Colonic mucosa (tissue), 4 donors: Measurements from ENCODE around the gene OASL. TPM values are rescaled to one million over a fixed set of nuclear protein-coding genes. Genes with fewer than 3 reads are reported as not detected.

Experiments used
- DNase-seq: peaks from one replicate; pipeline ENCODE4 v3.0.0-alpha.2; 2020
- H3K27ac ChIP-seq: fragments of 200-600 bp; one replicate; pipeline ENCODE4 v1.8.0; 2021
- H3K27me3 ChIP-seq: fragments of 200-600 bp; one replicate; pipeline ENCODE4 v1.8.0; 2021
- H3K36me3 ChIP-seq: fragments of 200-600 bp; one replicate; pipeline ENCODE4 v1.8.0; 2021
- H3K4me1 ChIP-seq: fragments of 200-600 bp; one replicate; pipeline ENCODE4 v1.8.0; 2021; ENCODE audit warnings: mild to moderate bottlenecking
- H3K4me3 ChIP-seq: fragments of 200-600 bp; one replicate; pipeline ENCODE4 v1.8.0; 2021
- H3K9ac ChIP-seq, 2 donors: one replicate each; pipeline ENCODE4 v1.7.0; 2013; ENCODE audit warnings: control low read depth in 2 of 2, low read depth in 2 of 2, low read length in 2 of 2
- H3K9me3 ChIP-seq: fragments of 200-600 bp; one replicate; pipeline ENCODE4 v1.8.0; 2021
- CTCF ChIP-seq: fragments of 200-600 bp; IDR thresholded peaks from one replicate; pipeline ENCODE4 v1.8.0; 2022; ENCODE audit warnings: antibody characterized with exemption, mild to moderate bottlenecking
- intact Hi-C: fragments of 100-400 bp; cut with DNase I; formaldehyde crosslinking; loops from one replicate; pipeline ENCODE4 v1.14.1; 2022
- total RNA-seq, 2 donors: library from RNA; stranded (reverse); fragmentation: NEBNext Ultra II Directional in 1 of 2; extraction: Animal tissue kit (Norgen Biotek cat#: 25700) in 1 of 2; gene quantifications; one replicate each; pipeline ENCODE4 v1.2.1, GENCODE V29; 2021
- donor health status: healthy.
- donor health status: DM: no; HTN: no; CAD: no.
- donor health status: DM: no; HTN: no; CAD: no.

The OASL gene
- total RNA-seq, 2 donors from 2014 or later, result 5.2 to 7.0 TPM

- Histone ChIP-seq H3K9me3 (no peaks in the 10 kb centered on the region), H3K27me3 (no peaks in the 10 kb centered on the region), H3K27ac (no peak overlapping the region), H3K9ac (no peak overlapping the region), H3K4me1 (no peaks in the 10 kb centered on the region), H3K36me3 (peaks cover 3% of the 10 kb centered on the region), H3K4me3 (no peak overlapping the region)
- intact Hi-C loops, result loop anchor here (5.0 to 10.0 kb wide), 2 partner anchors 92 to 361 kb away; partner anchors contain the start of gene CABP1
- TF ChIP-seq CTCF, result peak; percentile 76
- DNase-seq, result peak; percentile 67
Observed at GRCh38 chr12:121005346-121005815, 33.7 kb downstream of the OASL start.

- H3K27me3 ChIP-seq, result no peaks in the 10 kb centered on the region
- no peaks in the 10 kb centered on the region for H3K36me3 ChIP-seq
- no peak for DNase-seq
- no peak overlapping the region for H3K27ac ChIP-seq
- H3K4me1 ChIP-seq, result no peaks in the 10 kb centered on the region
- intact Hi-C loops, result loop anchor here (10.0 kb wide), 1 partner anchor 360 kb away; the partner anchor contains the start of gene CABP1
- no peak for TF ChIP-seq CTCF
- no peaks in the 10 kb centered on the region for H3K9me3 ChIP-seq
- no peak overlapping the region for H3K9ac ChIP-seq
- no peak overlapping the region for H3K4me3 ChIP-seq
Observed at GRCh38 chr12:121004253-121004815, 34.7 kb downstream of the OASL start.

- no peak overlapping the region for H3K4me3 ChIP-seq
- H3K4me1 ChIP-seq, result no peaks in the 10 kb centered on the region
- peak; percentile 30 for TF ChIP-seq CTCF
- intact Hi-C loops, result loop anchor here (10.0 kb wide), 1 partner anchor 359 kb away; the partner anchor contains the start of gene CABP1
- H3K36me3 ChIP-seq, result no peaks in the 10 kb centered on the region
- peak; percentile 62 for DNase-seq
- H3K9me3 ChIP-seq, result no peaks in the 10 kb centered on the region
- no peak overlapping the region for H3K27ac ChIP-seq
- no peak overlapping the region for H3K9ac ChIP-seq
- no peaks in the 10 kb centered on the region for H3K27me3 ChIP-seq
Observed at GRCh38 chr12:121003650-121004049, 35.4 kb downstream of the OASL start.

- Histone ChIP-seq H3K36me3 (no peaks in the 10 kb centered on the region), H3K9ac (no peak overlapping the region)
Observed at GRCh38 chr12:121001841-121002483, 37.1 kb downstream of the OASL start.

GRCh38 chr12:121001060-121001459 lies 38.0 kb downstream of the OASL start:
- no peak for TF ChIP-seq CTCF
- no peak for DNase-seq
- H3K36me3 ChIP-seq, result no peaks in the 10 kb centered on the region
- no peaks in the 10 kb centered on the region for H3K9me3 ChIP-seq
- no peaks in the 10 kb centered on the region for H3K4me1 ChIP-seq
- no peak overlapping the region for H3K27ac ChIP-seq
- no peaks in the 10 kb centered on the region for H3K27me3 ChIP-seq
- no peak overlapping the region for H3K4me3 ChIP-seq
- intact Hi-C loops, result loop anchor here (10.0 kb wide), 1 partner anchor 356 kb away; the partner anchor contains the start of gene CABP1
- no peak overlapping the region for H3K9ac ChIP-seq

More at GRCh38 chr12:121001841-121002483, 37.1 kb downstream of the OASL start:
- H3K4me3 ChIP-seq, result no peak overlapping the region
- no peak overlapping the region for H3K27ac ChIP-seq
- H3K4me1 ChIP-seq, result no peaks in the 10 kb centered on the region
- no peak for TF ChIP-seq CTCF
- intact Hi-C loops, result loop anchor here (10.0 kb wide), 1 partner anchor 357 kb away; the partner anchor contains the start of gene CABP1
- no peak for DNase-seq
- no peaks in the 10 kb centered on the region for H3K27me3 ChIP-seq
- no peaks in the 10 kb centered on the region for H3K9me3 ChIP-seq
